Fibroblast of villous mesenchyme (primary cell): ENCODE measurements around the gene ZNF341. TPM values are rescaled to one million over a fixed set of nuclear protein-coding genes. Genes with fewer than 3 reads are reported as not detected.
"Not testable (repeated sequence)": the region's sequence is repeated elsewhere in the genome, so short reads cannot be mapped to it uniquely, and the experiment has no call there.

ENCODE experiments used
- DNase-seq: peaks from one replicate; pipeline ENCODE4 v3.0.0-alpha.2; 2010; ENCODE audit warnings: low read depth
- H3K4me3 ChIP-seq: 2 replicates; pipeline ENCODE4 v1.5.1; 2011; ENCODE audit warnings: low read depth, mild to moderate bottlenecking, low read length
- CTCF ChIP-seq: IDR thresholded peaks from 2 replicates; pipeline ENCODE4 v1.5.1; 2012; ENCODE audit warnings: low read depth, mild to moderate bottlenecking, low read length; ENCODE audit not compliant: insufficient read depth
- total RNA-seq: library from RNA; depleted of rRNA; stranded (reverse); fragments of >200 nt; gene quantifications from 2 replicates; pipeline ENCODE4 v1.2.3, GENCODE V29; 2012

ZNF341 gene
- total RNA-seq, 1 donor: 1.3 TPM

- TF ChIP-seq CTCF: peak; percentile 80
- H3K4me3 ChIP-seq: no peak overlapping the region
- peak; percentile 33 for DNase-seq
These were observed 60.3 kb downstream of the ZNF341 start for GRCh38 chr20:33791959-33792597.

- H3K4me3 ChIP-seq, DNase-seq: not testable (repeated sequence)
These were observed 60.8 kb downstream of the ZNF341 start for GRCh38 chr20:33792598-33792989.

- H3K4me3 ChIP-seq: no peak overlapping the region
- DNase-seq: peak; percentile 63
- no peak for TF ChIP-seq CTCF
These were observed 61.5 kb downstream of the ZNF341 start for GRCh38 chr20:33793011-33793931.

GRCh38 chr20:33796263-33796906, 64.6 kb downstream of the ZNF341 start:
- DNase-seq: no peak
- TF ChIP-seq CTCF: no peak
- no peak overlapping the region for H3K4me3 ChIP-seq

GRCh38 chr20:33796907-33797544, 65.2 kb downstream of the ZNF341 start:
- no peak for DNase-seq
- no peak overlapping the region for H3K4me3 ChIP-seq
- no peak for TF ChIP-seq CTCF

GRCh38 chr20:33798444-33798843, 66.6 kb downstream of the ZNF341 start:
- DNase-seq: no peak
- no peak for TF ChIP-seq CTCF

More at GRCh38 chr20:33798444-33798843, 66.6 kb downstream of the ZNF341 start:
- no peak overlapping the region for H3K4me3 ChIP-seq
